ENCODE measurements around the gene METTL16. TPM values are rescaled to one million over a fixed set of nuclear protein-coding genes. Genes with fewer than 3 reads are reported as not detected.

METTL16 gene
- total and polyA plus RNA-seq, 2 experiments from 2014 or later: 14.7 to 19.3 TPM

DNA sequence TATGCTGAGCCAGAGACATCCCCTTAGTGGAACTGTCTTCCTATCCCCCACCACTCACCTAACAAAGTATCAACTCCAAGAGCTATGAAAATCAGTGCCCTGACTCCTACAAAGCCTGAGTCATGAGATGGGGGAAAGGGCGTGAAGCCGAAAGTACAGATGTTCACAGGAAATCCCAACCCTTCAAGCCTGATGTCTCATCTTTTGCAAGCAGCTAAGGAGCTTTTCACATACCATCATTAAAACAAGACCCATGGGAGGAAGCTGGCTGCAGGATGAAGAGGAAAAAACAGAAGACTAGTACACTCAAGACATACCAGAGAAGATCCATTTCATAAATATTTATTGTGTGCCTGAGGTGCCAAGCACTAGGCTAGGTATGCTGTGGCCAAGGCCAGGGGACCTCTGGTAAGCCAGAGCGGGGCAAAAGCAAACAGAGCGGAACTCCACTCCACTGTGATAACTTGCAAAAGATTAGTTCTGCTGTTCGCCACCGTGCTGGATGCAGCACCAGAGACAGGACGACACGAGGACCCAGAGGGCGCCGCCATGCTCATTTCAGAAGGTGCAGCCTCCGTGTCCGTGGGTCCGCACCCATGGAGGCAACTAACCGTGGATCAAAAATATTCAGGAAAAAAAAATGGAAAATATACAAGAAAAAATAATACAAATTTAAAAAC, 106.3 kb downstream of the METTL16 start:
- H3K9me3 ChIP-seq (ENCODE audit: low read depth): no peaks in the 10 kb centered on the region
- H3K4me3 ChIP-seq: no peak overlapping the region
- 69% methylated on average over 14 of the region's 14 CpGs for WGBS (ENCODE audit: low lambda C conversion rate, missing lambda C conversion rate)
- H2AFZ ChIP-seq: no peak overlapping the region
- TF ChIP-seq, protein P1, sequence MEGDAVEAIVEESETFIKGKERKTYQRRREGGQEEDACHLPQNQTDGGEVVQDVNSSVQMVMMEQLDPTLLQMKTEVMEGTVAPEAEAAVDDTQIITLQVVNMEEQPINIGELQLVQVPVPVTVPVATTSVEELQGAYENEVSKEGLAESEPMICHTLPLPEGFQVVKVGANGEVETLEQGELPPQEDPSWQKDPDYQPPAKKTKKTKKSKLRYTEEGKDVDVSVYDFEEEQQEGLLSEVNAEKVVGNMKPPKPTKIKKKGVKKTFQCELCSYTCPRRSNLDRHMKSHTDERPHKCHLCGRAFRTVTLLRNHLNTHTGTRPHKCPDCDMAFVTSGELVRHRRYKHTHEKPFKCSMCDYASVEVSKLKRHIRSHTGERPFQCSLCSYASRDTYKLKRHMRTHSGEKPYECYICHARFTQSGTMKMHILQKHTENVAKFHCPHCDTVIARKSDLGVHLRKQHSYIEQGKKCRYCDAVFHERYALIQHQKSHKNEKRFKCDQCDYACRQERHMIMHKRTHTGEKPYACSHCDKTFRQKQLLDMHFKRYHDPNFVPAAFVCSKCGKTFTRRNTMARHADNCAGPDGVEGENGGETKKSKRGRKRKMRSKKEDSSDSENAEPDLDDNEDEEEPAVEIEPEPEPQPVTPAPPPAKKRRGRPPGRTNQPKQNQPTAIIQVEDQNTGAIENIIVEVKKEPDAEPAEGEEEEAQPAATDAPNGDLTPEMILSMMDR (IDR thresholded peaks at IDR 0.05; ENCODE audit: poor library complexity): no peak
- no peak for TF ChIP-seq EZH2 (IDR thresholded peaks at IDR 0.05; ENCODE audit: borderline replicate concordance)
- H4K20me1 ChIP-seq (ENCODE audit: insufficient read depth, poor library complexity, severe bottlenecking): no peaks in the 10 kb centered on the region
- DNase-seq (ENCODE audit: low spot score): peak; percentile 53
- H3K27ac ChIP-seq: peak overlapping the region; percentile 94
- peaks cover 26% of the 10 kb centered on the region for H3K4me1 ChIP-seq (ENCODE audit: insufficient read depth)
- H3K27me3 ChIP-seq: no peaks in the 10 kb centered on the region
- no peaks in the 10 kb centered on the region for H3K36me3 ChIP-seq (replicated peaks; ENCODE audit: insufficient read depth, low read depth)
- H3K79me2 ChIP-seq: peaks cover 3% of the 10 kb centered on the region
- H3K9me2 ChIP-seq (replicated peaks; ENCODE audit: insufficient read depth): no peaks in the 10 kb centered on the region
- peak overlapping the region; percentile 20 for H3K4me2 ChIP-seq

DNA sequence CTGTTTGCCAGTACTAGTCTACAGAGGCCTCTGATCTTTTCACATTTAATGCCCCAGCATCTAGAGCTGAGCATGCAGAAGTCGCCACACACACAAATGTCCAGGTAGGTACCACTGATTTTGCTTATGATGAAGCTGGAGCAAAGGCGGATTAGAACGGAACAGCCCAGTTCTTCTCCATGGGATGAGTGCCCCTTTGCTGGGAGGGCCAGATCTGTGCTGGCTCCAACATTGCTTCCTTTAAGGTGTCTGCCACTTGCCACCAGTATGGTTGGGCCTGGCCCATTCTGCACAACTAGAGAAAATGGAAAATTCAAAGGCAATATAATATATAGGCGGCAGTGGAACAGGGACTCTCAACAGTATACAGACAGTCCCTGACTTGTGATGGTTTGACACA, 108.6 kb downstream of the METTL16 start:
- Histone ChIP-seq H3K4me3 (no peak overlapping the region), H3K27ac (no peak overlapping the region), H3K4me1 (ENCODE audit: insufficient read depth) (peaks cover 33% of the 10 kb centered on the region), H3K27me3 (no peaks in the 10 kb centered on the region), H3K36me3 (replicated peaks; ENCODE audit: insufficient read depth, low read depth) (no peaks in the 10 kb centered on the region), H2AFZ (no peak overlapping the region), H4K20me1 (ENCODE audit: insufficient read depth, poor library complexity, severe bottlenecking) (no peaks in the 10 kb centered on the region), H3K9me3 (ENCODE audit: low read depth) (no peaks in the 10 kb centered on the region), H3K4me2 (no peak overlapping the region), H3K9me2 (replicated peaks; ENCODE audit: insufficient read depth) (no peaks in the 10 kb centered on the region), H3K79me2 (peaks cover 14% of the 10 kb centered on the region)
- DNase-seq (ENCODE audit: low spot score): no peak
- whole genome bisulfite sequencing (ENCODE audit: low lambda C conversion rate, missing lambda C conversion rate): 94% methylated on average over 4 of the region's 4 CpGs
- TF ChIP-seq, protein P1 (IDR thresholded peaks at IDR 0.05; ENCODE audit: poor library complexity): no peak
- TF ChIP-seq EZH2phosphoT487 (IDR thresholded peaks at IDR 0.05; ENCODE audit: low read depth, severe bottlenecking, unreplicated experiment): no peak
- TF ChIP-seq EZH2 (IDR thresholded peaks at IDR 0.05; ENCODE audit: borderline replicate concordance): no peak

- WGBS (ENCODE audit: low lambda C conversion rate, missing lambda C conversion rate): 36% methylated on average over 15 of the region's 15 CpGs
- H3K27me3 ChIP-seq: no peaks in the 10 kb centered on the region
- peak overlapping the region; percentile 60 for H3K4me3 ChIP-seq
- DNase-seq (ENCODE audit: low spot score): no peak
- H3K4me2 ChIP-seq: peak overlapping the region; percentile 95
- no peaks in the 10 kb centered on the region for H3K9me3 ChIP-seq (ENCODE audit: low read depth)
- TF ChIP-seq EZH2phosphoT487 (IDR thresholded peaks at IDR 0.05; ENCODE audit: low read depth, severe bottlenecking, unreplicated experiment) (no peak), EZH2 (IDR thresholded peaks at IDR 0.05; ENCODE audit: borderline replicate concordance) (no peak)
- TF ChIP-seq, protein P1 (IDR thresholded peaks at IDR 0.05; ENCODE audit: poor library complexity): no peak
- no peak overlapping the region for H2AFZ ChIP-seq
- peak overlapping the region; percentile 99 for H3K27ac ChIP-seq
- H3K4me1 ChIP-seq (ENCODE audit: insufficient read depth): peaks cover 34% of the 10 kb centered on the region
- peaks cover 19% of the 10 kb centered on the region for H3K79me2 ChIP-seq
- no peaks in the 10 kb centered on the region for H3K9me2 ChIP-seq (replicated peaks; ENCODE audit: insufficient read depth)
- no peaks in the 10 kb centered on the region for H4K20me1 ChIP-seq (ENCODE audit: insufficient read depth, poor library complexity, severe bottlenecking)
- no peaks in the 10 kb centered on the region for H3K36me3 ChIP-seq (replicated peaks; ENCODE audit: insufficient read depth, low read depth)
These were observed 109.1 kb downstream of the METTL16 start for GRCh38 chr17:2402544-2402943.
